SK-N-SH (cell line): ENCODE data around the gene RAB3IL1. TPM values are rescaled to one million over a fixed set of nuclear protein-coding genes. Genes with fewer than 3 reads are reported as not detected.

ENCODE experiments used
- CTCF ChIA-PET: fragments of 300-600, 350-600 bp; formaldehyde crosslinking; extraction: SDS; loops from one replicate; lab custom pipeline; 2021; lab: Yijun Ruan, JAX
- POLR2A ChIA-PET: fragments of 350-600 bp; sonication (Branson Sonifier 250); formaldehyde crosslinking; extraction: SDS; loops from one replicate; lab custom pipeline; 2020; ENCODE audit warnings: antibody characterized with exemption, inconsistent platforms; lab: Yijun Ruan, JAX
- DNase-seq: peaks from one replicate; pipeline ENCODE4 v3.0.0; 2012
- H2AFZ ChIP-seq: fragments of 200-600 bp; sonication (generic); 2 replicates; pipeline ENCODE4 v1.8.1; 2016; ENCODE audit warnings: antibody characterized with exemption, mild to moderate bottlenecking, low read depth
- H3F3A ChIP-seq: fragments of 200-600 bp; sonication (generic); replicated peaks from 2 replicates; pipeline ENCODE3; 2016; ENCODE audit warnings: antibody characterized with exemption, mild to moderate bottlenecking; ENCODE audit not compliant: insufficient read depth
- H3K27ac ChIP-seq, 2 experiments: fragments of 200-500 bp in 1 of 2; fragments of 200-600 bp in 1 of 2; sonication (Bioruptor generic) in 1 of 2; sonication (generic), shearing (Covaris generic) in 1 of 2; 2 replicates each; pipeline versions ENCODE4 v1.5.1 to v1.6.1; 2014 to 2016; ENCODE audit warnings: low read depth in 2 of 2, inconsistent platforms in 1 of 2, low read length in 1 of 2, mild to moderate bottlenecking in 1 of 2, mixed read lengths in 1 of 2
- H3K27me3 ChIP-seq: fragments of 200-600 bp; sonication (generic), shearing (Covaris generic); 2 replicates; pipeline ENCODE4 v1.6.1; 2016; ENCODE audit warnings: mixed run types; ENCODE audit not compliant: insufficient read depth
- H3K36me3 ChIP-seq, 2 experiments: fragments of 200-500 bp in 1 of 2; fragments of 200-600 bp in 1 of 2; sonication (Bioruptor generic) in 1 of 2; sonication (generic) in 1 of 2; replicated peaks in 1 of 2; 2 replicates each; pipeline versions ENCODE3 to v1.5.1; 2014 to 2016; ENCODE audit warnings: low read length in 1 of 2, mild to moderate bottlenecking in 1 of 2; ENCODE audit not compliant: insufficient read depth in 2 of 2, control insufficient read depth in 1 of 2
- H3K4me1 ChIP-seq, 2 experiments: fragments of 200-500 bp in 1 of 2; fragments of 200-600 bp in 1 of 2; sonication (Bioruptor generic) in 1 of 2; sonication (generic), shearing (Covaris generic) in 1 of 2; 2 replicates each; pipeline versions ENCODE4 v1.5.1 to v1.6.1; 2014 to 2016; ENCODE audit warnings: low read depth in 1 of 2, low read length in 1 of 2, mixed run types in 1 of 2; ENCODE audit not compliant: insufficient read depth in 2 of 2, control insufficient read depth in 1 of 2
- H3K4me2 ChIP-seq: fragments of 200-600 bp; sonication (generic), shearing (Covaris generic); 2 replicates; pipeline ENCODE4 v1.6.1; 2017; ENCODE audit warnings: mixed run types
- H3K4me3 ChIP-seq, 2 experiments: fragments of 200-500 bp in 1 of 2; fragments of 200-600 bp in 1 of 2; sonication (Bioruptor generic) in 1 of 2; sonication (generic), shearing (Covaris generic) in 1 of 2; 2 replicates each; pipeline versions ENCODE4 v1.5.1 to v1.8.1; 2014 to 2016; ENCODE audit warnings: low read depth in 2 of 2, inconsistent platforms in 1 of 2, low read length in 1 of 2, mild to moderate bottlenecking in 1 of 2, mixed read lengths in 1 of 2, moderate library complexity in 1 of 2
- H3K79me2 ChIP-seq: fragments of 200-600 bp; sonication (generic); 2 replicates; pipeline ENCODE4 v1.8.1; 2017; ENCODE audit warnings: mild to moderate bottlenecking; ENCODE audit not compliant: insufficient read depth
- H3K9ac ChIP-seq: fragments of 200-600 bp; sonication (generic); 2 replicates; pipeline ENCODE4 v1.6.1; 2017; ENCODE audit warnings: mixed run types
- H3K9me2 ChIP-seq: fragments of 200-600 bp; sonication (generic); 2 replicates; pipeline ENCODE4 v1.6.1; 2017; ENCODE audit warnings: mixed run types
- H3K9me3 ChIP-seq: fragments of 200-600 bp; sonication (generic); 2 replicates; pipeline ENCODE4 v1.6.1; 2017; ENCODE audit warnings: mixed run types, mild to moderate bottlenecking, moderate library complexity
- H4K20me1 ChIP-seq: fragments of 200-600 bp; sonication (generic); 2 replicates; pipeline ENCODE4 v1.6.1; 2017; ENCODE audit warnings: mild to moderate bottlenecking, mixed run types; ENCODE audit not compliant: insufficient read depth
- CTCF ChIP-seq: fragments of 200-600 bp; sonication (generic); IDR thresholded peaks from 2 replicates; pipeline ENCODE4 v1.6.1; 2017; ENCODE audit warnings: antibody characterized with exemption, mild to moderate bottlenecking, moderate library complexity
- ELF1 ChIP-seq: IDR thresholded peaks from 2 replicates; pipeline ENCODE4 v1.4.0; 2012
- EP300 ChIP-seq, 2 experiments: IDR thresholded peaks; 2 replicates each; pipeline versions ENCODE4 v1.4.0 to v1.6.1; 2012; ENCODE audit warnings: borderline replicate concordance in 1 of 2, low read depth in 1 of 2, low read length in 1 of 2
- EZH2phosphoT487 ChIP-seq: fragments of 200-600 bp; sonication (generic); IDR thresholded peaks from 2 replicates; pipeline ENCODE4 v1.6.1; 2017; ENCODE audit warnings: low read depth, mixed run types, mild to moderate bottlenecking, antibody characterized with exemption, moderate library complexity, borderline replicate concordance
- FOSL2 ChIP-seq: IDR thresholded peaks from 2 replicates; pipeline ENCODE4 v1.4.0; 2012; ENCODE audit warnings: low read depth, mild to moderate bottlenecking, moderate library complexity, borderline replicate concordance
- FOXJ3 ChIP-seq: sonication (generic); formaldehyde crosslinking; IDR thresholded peaks from 2 replicates; pipeline ENCODE4 v1.5.1; 2020; ENCODE audit warnings: mild to moderate bottlenecking, missing genetic modification reagents
- IRF3 ChIP-seq: fragments of 150-350 bp; IDR thresholded peaks from 2 replicates; pipeline ENCODE4 v1.6.1; 2016; ENCODE audit warnings: mild to moderate bottlenecking, low read depth, low read length
- NFIC ChIP-seq: IDR thresholded peaks from 2 replicates; pipeline ENCODE4 v1.4.0; 2012; ENCODE audit warnings: borderline replicate concordance
- NRF1 ChIP-seq: IDR thresholded peaks from 2 replicates; pipeline ENCODE4 v1.6.1; 2012; ENCODE audit warnings: low read depth, mild to moderate bottlenecking, low read length
- PBX3 ChIP-seq: IDR thresholded peaks from 2 replicates; pipeline ENCODE4; 2012
- RFX5 ChIP-seq: IDR thresholded peaks from 2 replicates; pipeline ENCODE4 v1.6.1; 2012; ENCODE audit warnings: mild to moderate bottlenecking, improper control_type of control experiment, low read length
- SIN3A ChIP-seq: IDR thresholded peaks from 2 replicates; pipeline ENCODE4 v1.6.1; 2012; ENCODE audit warnings: low read depth, mild to moderate bottlenecking, low read length, moderate library complexity, borderline replicate concordance
- WGBS: methylation state at CpG from one replicate; pipeline ENCODE4 v1.1.6; 2017; ENCODE audit warnings: low lambda C conversion rate; 5-methylcytosine and 5-hydroxymethylcytosine counted together
- polyA plus RNA-seq, 3 experiments: library from polyadenylated mRNA; depleted of rRNA; stranded (reverse); fragments of >200 nt; gene quantifications; 2 replicates each; pipeline ENCODE4 v1.2.3, GENCODE V29; 2012

The RAB3IL1 gene
- polyA plus RNA-seq, 1 of the 3 experiments (the other 2 are of a cell fraction), result 10.2 TPM

GRCh38 chr11:61960532-61960931, 43.2 kb upstream of the RAB3IL1 start (continued):
- TF ChIP-seq FOSL2, result no peak
- no peak for TF ChIP-seq EZH2phosphoT487
- TF ChIP-seq RFX5, result no peak
- TF ChIP-seq ELF1, result no peak
- no peak for TF ChIP-seq EP300 (IDR thresholded peaks at IDR 0.05; ENCODE audit: borderline replicate concordance in 1 of 2, low read depth in 1 of 2, low read length in 1 of 2)
- no peak for TF ChIP-seq NFIC
- TF ChIP-seq CTCF, result no peak
- no peak for TF ChIP-seq PBX3

GRCh38 chr11:61959678-61960077, 42.3 kb upstream of the RAB3IL1 start:
- no peak overlapping the region for H2AFZ ChIP-seq
- H3K27ac ChIP-seq, result no peak overlapping the region
- H4K20me1 ChIP-seq, result peaks cover 18% of the 10 kb centered on the region
- ChIA-PET CTCF (interaction anchor here (0.8 to 11.7 kb wide), 4 partner anchors 13 to 148 kb away, joined by 3 to 64 read pairs (median 27); no protein-coding TSS in a partner anchor), POLR2A (no interaction called here)
- DNase-seq, result no peak
- H3K9me3 ChIP-seq, result no peaks in the 10 kb centered on the region
- no peak overlapping the region for H3K9ac ChIP-seq
- no peak for TF ChIP-seq FOXJ3
- TF ChIP-seq SIN3A, result no peak
- no peak for TF ChIP-seq NRF1
- no peak for TF ChIP-seq IRF3
- no peak for TF ChIP-seq PBX3
- H3K9me2 ChIP-seq, result no peaks in the 10 kb centered on the region
- H3K4me3 ChIP-seq, result no peak overlapping the region
- peaks cover 5% of the 10 kb centered on the region; the same call in 1 of the 2 replicates for H3K79me2 ChIP-seq
- peaks cover 15 to 19% of the 10 kb centered on the region in 2 experiments for H3K36me3 ChIP-seq
- WGBS, result no CpG with 5 or more reads among the region's 6 CpGs
- H3F3A ChIP-seq, result peaks cover 18% of the 10 kb centered on the region
- no peaks in the 10 kb centered on the region for H3K27me3 ChIP-seq
- peaks cover 5 to 8% of the 10 kb centered on the region in 2 experiments; a peak in 3 of 4 replicates for H3K4me1 ChIP-seq
- H3K4me2 ChIP-seq, result no peak overlapping the region
